Endothelial cell of hepatic sinusoid (primary cell): ENCODE measurements around the gene DIP2C.

Source experiments
- in situ Hi-C: cut with HindIII; loops from 2 replicates; pipeline ENCODE4 v1.10.0; 2017; ENCODE audit warnings: low sequenced_read_pairs

Gene DIP2C

GRCh38 chr10:307659-308058 is 381.8 kb downstream of the DIP2C start:
- in situ Hi-C loops: no loop called here

- in situ Hi-C loops: no loop called here
Measured at GRCh38 chr10:306675-307185, 382.7 kb downstream of the DIP2C start.

GRCh38 chr10:306007-306674 is 383.3 kb downstream of the DIP2C start:
- in situ Hi-C loops: no loop called here

- in situ Hi-C loops: no loop called here
Measured at GRCh38 chr10:305034-305433, 384.4 kb downstream of the DIP2C start.

GRCh38 chr10:301536-301935 is 387.9 kb downstream of the DIP2C start:
- in situ Hi-C loops: loop anchor here (5.0 kb wide), 1 partner anchor 36 kb away; no protein-coding TSS in a partner anchor

- in situ Hi-C loops: loop anchor here (5.0 kb wide), 1 partner anchor 37 kb away; no protein-coding TSS in a partner anchor
Measured at GRCh38 chr10:300580-300979, 388.9 kb downstream of the DIP2C start.

- in situ Hi-C loops: loop anchor here (5.0 kb wide), 1 partner anchor 37 kb away; no protein-coding TSS in a partner anchor
Measured at GRCh38 chr10:299969-300368, 389.5 kb downstream of the DIP2C start.

GRCh38 chr10:299512-299911 is 390.0 kb downstream of the DIP2C start:
- in situ Hi-C loops: no loop called here

GRCh38 chr10:298033-298432 is 391.4 kb downstream of the DIP2C start:
- in situ Hi-C loops: no loop called here

GRCh38 chr10:297567-297966 is 391.9 kb downstream of the DIP2C start:
- in situ Hi-C loops: no loop called here

GRCh38 chr10:293636-294035 is 395.8 kb downstream of the DIP2C start:
- in situ Hi-C loops: loop anchor here (5.0 kb wide), 1 partner anchor 46 kb away; no protein-coding TSS in a partner anchor

- in situ Hi-C loops: loop anchor here (5.0 kb wide), 1 partner anchor 43 kb away; no protein-coding TSS in a partner anchor
Measured at GRCh38 chr10:290026-290725, 399.3 kb downstream of the DIP2C start.

- in situ Hi-C loops: no loop called here
Measured at GRCh38 chr10:289581-289980, 399.9 kb downstream of the DIP2C start.

GRCh38 chr10:288316-289200 is 400.9 kb downstream of the DIP2C start:
- in situ Hi-C loops: no loop called here

GRCh38 chr10:287814-288213 is 401.7 kb downstream of the DIP2C start:
- in situ Hi-C loops: no loop called here

GRCh38 chr10:287026-287709 is 402.3 kb downstream of the DIP2C start:
- in situ Hi-C loops: no loop called here

- in situ Hi-C loops: no loop called here
Measured at GRCh38 chr10:285216-285615, 404.3 kb downstream of the DIP2C start.

- in situ Hi-C loops: no loop called here
Measured at GRCh38 chr10:283916-284356, 405.5 kb downstream of the DIP2C start.

GRCh38 chr10:283140-283479 is 406.4 kb downstream of the DIP2C start:
- in situ Hi-C loops: no loop called here

- in situ Hi-C loops: no loop called here
Measured at GRCh38 chr10:282294-283139, 407.0 kb downstream of the DIP2C start.
